ENCODE results near the gene PER3.
A peak's percentile ranks its signal among the peaks of the same experiment; 100 is the strongest.

Gene PER3

DNA sequence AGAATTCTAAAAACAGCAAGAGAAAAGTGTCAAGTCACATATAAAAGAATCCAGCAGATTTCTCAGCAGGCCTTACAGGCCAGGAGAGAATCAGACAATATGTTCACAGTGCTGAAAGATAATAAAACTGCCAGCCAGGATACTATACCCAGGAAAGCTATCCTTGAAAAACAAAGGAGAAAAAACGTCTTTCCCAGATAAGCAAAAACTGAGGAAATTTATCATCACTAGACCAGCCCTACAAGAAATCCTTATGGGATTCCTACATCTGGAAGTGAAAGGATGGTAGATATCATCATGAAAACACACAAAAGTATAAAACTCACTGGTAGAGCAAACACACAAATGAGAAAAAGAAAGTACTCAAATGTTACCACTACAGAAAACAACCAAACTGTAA, 93.9 kb downstream of the PER3 start:
- no peak for DNase-seq

- no peak for DNase-seq
Observed at GRCh38 chr1:7879228-7879627, 95.1 kb downstream of the PER3 start.

GRCh38 chr1:7884757-7885156, 100.7 kb downstream of the PER3 start:
- DNase-seq: peak; percentile 3

GRCh38 chr1:7885513-7886404, 101.7 kb downstream of the PER3 start:
- peak; percentile 67 for DNase-seq

DNA sequence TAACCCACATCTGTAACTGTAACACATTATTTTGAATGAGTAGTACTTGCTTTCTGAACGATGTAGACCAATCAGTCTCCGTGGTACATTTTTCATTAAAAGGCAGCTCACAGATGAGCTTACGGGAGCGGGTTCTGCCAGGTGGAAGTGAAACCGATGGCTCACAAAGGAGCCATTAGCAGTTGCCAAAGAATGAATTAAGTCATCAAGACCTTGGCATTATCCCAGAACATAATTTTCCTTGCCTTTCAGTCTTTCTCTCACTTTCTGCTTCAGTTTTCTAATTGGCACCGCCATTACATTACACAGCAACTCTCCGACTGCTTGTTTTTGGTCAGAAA, 102.3 kb downstream of the PER3 start:
- DNase-seq: peak; percentile 2

DNA sequence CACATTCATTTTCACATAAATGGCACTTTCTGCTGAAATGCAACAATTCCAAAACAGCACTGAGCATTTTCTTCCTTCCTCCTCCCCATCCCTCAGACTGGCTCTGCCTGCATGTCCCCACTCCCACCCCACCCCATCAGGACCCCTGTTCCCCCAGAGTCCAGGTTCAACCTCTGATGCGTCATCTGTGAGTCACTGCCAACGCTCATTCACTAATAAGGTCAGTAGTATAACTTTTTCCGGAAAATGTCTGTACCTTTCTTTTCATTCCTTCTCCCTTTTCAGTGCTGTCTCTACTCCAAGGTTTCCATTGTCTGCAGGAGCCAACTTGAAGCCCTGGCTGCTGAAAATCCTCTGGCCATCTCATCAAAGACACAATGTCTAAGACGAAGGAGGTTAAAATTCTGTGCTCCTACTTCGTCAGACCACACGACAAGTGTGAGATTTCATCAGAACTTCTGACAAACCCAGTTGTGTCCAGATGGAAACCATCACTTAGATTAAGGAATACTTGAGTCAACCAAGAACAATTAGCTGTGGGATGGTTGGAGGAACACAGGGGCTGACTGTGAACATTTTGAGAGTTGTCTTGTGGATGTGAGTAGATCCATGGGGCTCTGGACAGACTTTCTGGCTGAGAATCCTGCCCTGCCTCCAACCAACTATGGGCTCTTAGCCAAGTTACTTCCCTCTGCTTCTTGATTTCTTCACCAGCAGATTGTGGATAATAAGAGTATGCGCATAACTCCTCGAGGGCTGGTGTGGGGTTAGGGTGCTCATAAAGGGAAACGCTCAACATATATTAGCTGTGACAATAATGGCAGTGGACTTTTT, 104.4 kb downstream of the PER3 start:
- DNase-seq: peak; percentile 12

GRCh38 chr1:7890853-7891252, 106.8 kb downstream of the PER3 start:
- no peak for DNase-seq

DNA sequence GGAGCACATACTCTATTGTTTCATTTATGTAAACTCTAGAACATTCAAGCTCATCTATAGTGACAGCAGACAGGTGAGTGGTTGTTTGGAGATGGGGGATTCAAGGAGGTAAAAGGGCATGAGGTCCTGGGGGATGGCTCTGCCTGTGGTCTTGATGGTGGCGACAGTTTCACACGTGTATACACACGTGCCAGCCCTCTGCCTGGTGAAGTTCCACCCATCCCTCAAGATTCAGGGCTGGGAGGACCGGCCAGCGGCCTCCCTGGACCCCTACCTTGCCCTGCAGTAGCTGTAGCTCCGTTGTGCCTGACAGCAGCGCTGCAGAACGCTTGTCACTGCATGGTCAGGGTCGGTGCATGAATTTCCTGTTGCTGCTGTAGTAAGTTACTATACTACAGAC, 107.7 kb downstream of the PER3 start:
- peak; percentile 55 for DNase-seq

DNA sequence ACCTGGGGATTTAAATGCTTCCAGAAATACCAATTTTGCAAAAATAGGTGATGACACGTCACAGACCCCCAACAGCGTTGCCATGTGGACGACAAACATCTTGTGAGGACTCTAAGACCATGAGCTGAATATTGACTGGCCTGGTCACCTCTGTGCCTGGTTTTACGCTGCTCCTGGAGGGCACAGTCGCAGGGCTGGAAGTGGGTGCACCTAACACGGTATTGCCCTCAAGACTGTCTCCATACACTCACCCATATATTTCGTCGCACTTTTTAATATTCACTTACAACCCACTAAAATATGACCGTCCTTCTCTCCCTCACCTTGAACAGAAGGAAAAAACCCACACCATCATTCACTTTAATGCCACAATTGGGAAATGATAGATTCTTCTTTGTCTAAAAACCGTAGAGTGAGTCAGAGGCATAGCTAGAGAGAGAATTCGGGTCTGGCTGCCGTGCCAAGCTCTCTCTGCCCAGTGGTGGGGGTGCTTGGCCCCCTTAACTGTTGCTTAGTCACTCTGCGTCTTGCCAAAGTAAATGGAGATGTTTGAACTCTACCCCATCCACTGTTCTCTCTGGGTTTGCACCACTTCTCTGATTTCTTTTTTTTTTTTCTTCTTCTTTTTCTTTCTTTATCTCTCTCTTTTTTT, 109.6 kb downstream of the PER3 start:
- DNase-seq: no peak

All from activated effector memory CD4-positive, alpha-beta T cell treated with anti-CD3 and anti-CD28 coated beads, Interleukin-2, amount 50 U/mL, for 16 hours (primary cell).